Breast epithelium (tissue), 4 donors: ENCODE measurements around the gene CIRBP. TPM values are rescaled to one million over a fixed set of nuclear protein-coding genes. Genes with fewer than 3 reads are reported as not detected.
"Not testable (repeated sequence)": the region's sequence is repeated elsewhere in the genome, so short reads cannot be mapped to it uniquely, and the experiment has no call there.

Experiments
- DNase-seq, 2 donors: peaks; one replicate each; pipeline ENCODE4 v3.0.0-alpha.2; 2019; ENCODE audit warnings: low spot score in 2 of 2
- H3K27ac ChIP-seq, 2 donors: fragments of 200-600 bp; sonication (generic) in 1 of 2; one replicate each; pipeline ENCODE4 v1.5.1; 2016 to 2019; ENCODE audit warnings: mild to moderate bottlenecking in 1 of 2
- H3K27me3 ChIP-seq, 2 donors: fragments of 200-600 bp; sonication (generic) in 1 of 2; one replicate each; pipeline versions ENCODE4 v1.5.1 to v1.6.0; 2017 to 2019; ENCODE audit warnings: control low read depth in 1 of 2, mild to moderate bottlenecking in 1 of 2
- H3K36me3 ChIP-seq: fragments of 200-600 bp; one replicate; pipeline ENCODE4 v1.5.1; 2019
- H3K4me1 ChIP-seq, 2 donors: fragments of 200-600 bp; sonication (generic); one replicate each; pipeline ENCODE4 v1.5.1; 2016 to 2019; ENCODE audit warnings: control low read depth in 1 of 2
- H3K4me3 ChIP-seq, 3 donors: fragments of 200-600 bp; sonication (generic); 1 replicate in 2 of 3; 2 replicates in 1 of 3; pipeline ENCODE4 v1.5.1; 2016 to 2019; ENCODE audit warnings: mild to moderate bottlenecking in 3 of 3, moderate library complexity in 2 of 3
- H3K9me3 ChIP-seq, 2 donors: fragments of 200-600 bp; sonication (generic) in 1 of 2; one replicate each; pipeline ENCODE4 v1.5.1; 2016 to 2019; ENCODE audit warnings: control low read depth in 1 of 2
- POLR2A ChIP-seq: fragments of 450-650 bp; IDR thresholded peaks from one replicate; pipeline ENCODE4 v1.6.1; 2016; ENCODE audit warnings: antibody characterized with exemption, mild to moderate bottlenecking, moderate library complexity
- POLR2AphosphoS5 ChIP-seq, 3 donors: sonication (generic); formaldehyde crosslinking; IDR thresholded peaks; one replicate each; pipeline ENCODE4 v1.6.1; 2017; ENCODE audit warnings: antibody characterized with exemption in 3 of 3
- intact Hi-C: fragments of 100-400 bp; cut with DNase I; formaldehyde crosslinking; loops from one replicate; pipeline ENCODE4 v1.15.1; 2023; ENCODE audit warnings: low total_unique reads
- total RNA-seq, 3 donors: library from RNA; depleted of rRNA; stranded (reverse); fragments of >200 nt; gene quantifications; one replicate each; pipeline ENCODE4 v1.1.0, GENCODE V29; 2016
- TF ChIP-seq, protein P1 (sequence below), 3 donors: fragments of 450-650 bp; IDR thresholded peaks; one replicate each; pipeline ENCODE4 v1.5.1; 2016 to 2017; ENCODE audit warnings: antibody characterized with exemption in 3 of 3, mild to moderate bottlenecking in 3 of 3, moderate library complexity in 3 of 3

CIRBP gene
- total RNA-seq, 3 donors from 2014 or later: 458 to 758 (median 656) TPM

DNA sequence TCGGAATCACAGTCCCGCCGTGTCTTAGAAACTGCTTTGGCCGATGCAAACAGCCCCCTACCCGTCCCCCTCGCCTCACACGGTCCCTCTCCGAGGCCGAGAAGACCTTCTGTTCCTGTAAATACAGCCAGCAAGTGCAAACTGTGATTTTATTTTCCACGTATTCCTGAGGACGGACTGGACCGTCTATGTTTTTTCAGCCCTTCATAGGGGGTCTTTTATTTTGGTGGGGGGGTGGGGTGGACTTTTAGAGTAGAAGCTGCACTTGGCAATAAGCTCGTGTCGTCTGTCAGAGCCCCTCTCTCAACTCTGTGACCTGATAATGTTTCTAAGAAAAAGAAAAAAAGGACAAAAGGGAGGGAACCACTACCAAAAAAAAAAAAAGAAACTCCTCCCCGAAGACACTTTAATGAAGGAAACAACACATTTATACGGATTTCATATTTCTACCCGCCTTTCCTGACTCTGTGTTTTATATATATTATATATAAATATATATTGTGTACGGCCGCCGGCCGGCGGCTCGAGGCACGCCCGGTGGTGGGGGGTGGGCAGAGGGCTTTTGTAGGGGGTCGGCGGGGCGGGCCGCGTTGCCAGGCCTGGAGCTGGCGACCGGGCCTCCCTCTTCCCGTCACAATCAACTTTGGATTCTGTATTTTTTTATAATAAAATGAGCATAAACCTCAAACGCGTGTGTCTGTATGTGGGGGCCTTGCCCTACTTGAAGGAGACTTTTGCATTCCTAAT is 31.8 kb downstream of the CIRBP start:
- no peak overlapping the region for H3K4me3 ChIP-seq
- no peak for DNase-seq
- no peak overlapping the region for H3K27ac ChIP-seq
- TF ChIP-seq, protein P1, sequence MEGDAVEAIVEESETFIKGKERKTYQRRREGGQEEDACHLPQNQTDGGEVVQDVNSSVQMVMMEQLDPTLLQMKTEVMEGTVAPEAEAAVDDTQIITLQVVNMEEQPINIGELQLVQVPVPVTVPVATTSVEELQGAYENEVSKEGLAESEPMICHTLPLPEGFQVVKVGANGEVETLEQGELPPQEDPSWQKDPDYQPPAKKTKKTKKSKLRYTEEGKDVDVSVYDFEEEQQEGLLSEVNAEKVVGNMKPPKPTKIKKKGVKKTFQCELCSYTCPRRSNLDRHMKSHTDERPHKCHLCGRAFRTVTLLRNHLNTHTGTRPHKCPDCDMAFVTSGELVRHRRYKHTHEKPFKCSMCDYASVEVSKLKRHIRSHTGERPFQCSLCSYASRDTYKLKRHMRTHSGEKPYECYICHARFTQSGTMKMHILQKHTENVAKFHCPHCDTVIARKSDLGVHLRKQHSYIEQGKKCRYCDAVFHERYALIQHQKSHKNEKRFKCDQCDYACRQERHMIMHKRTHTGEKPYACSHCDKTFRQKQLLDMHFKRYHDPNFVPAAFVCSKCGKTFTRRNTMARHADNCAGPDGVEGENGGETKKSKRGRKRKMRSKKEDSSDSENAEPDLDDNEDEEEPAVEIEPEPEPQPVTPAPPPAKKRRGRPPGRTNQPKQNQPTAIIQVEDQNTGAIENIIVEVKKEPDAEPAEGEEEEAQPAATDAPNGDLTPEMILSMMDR (IDR thresholded peaks at IDR 0.05): no peak
- TF ChIP-seq POLR2AphosphoS5 (IDR thresholded peaks at IDR 0.05) (no peak), POLR2A (no peak)
- intact Hi-C loops: no loop called here
- H3K27me3 ChIP-seq: peaks cover 5 to 12% of the 10 kb centered on the region in 2 donors
- H3K9me3 ChIP-seq: no peaks in the 10 kb centered on the region
- no peaks in the 10 kb centered on the region for H3K36me3 ChIP-seq
- H3K4me1 ChIP-seq: no peaks in the 10 kb centered on the region

DNA sequence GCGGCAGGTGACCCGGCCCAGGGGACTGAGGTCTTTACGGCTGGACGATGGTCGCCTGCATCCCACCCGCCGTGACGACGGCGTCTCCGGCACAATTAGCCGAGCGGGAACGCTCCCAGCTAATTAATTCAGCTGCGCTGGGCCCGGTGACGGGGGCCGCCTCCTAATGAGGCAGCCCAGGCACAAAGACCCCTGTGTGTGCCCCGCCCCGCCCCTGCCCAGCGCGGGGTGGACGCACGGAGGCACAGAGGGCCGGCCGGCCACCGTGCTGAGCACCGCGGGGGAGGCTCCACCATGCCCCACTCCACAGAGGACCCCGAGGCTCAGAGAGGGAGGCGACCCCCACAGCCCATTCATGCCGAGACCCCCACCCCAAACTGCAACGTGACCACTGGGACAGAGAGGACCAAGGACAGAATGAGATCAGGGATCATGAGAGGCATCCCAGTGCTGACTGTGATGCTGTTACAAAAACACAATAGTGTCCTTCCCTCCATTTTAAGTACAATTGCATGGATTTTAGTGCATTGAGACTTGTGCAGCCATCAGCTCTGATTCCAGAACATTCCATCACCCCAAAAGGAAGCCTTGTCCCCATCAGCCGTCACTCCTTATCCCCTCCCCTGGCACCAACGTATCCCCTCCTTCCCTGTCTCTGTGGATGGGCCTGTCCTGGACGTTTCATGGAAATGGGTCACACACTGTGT is 33.6 kb downstream of the CIRBP start:
- H3K4me1 ChIP-seq: no peaks in the 10 kb centered on the region
- intact Hi-C loops: no loop called here
- no peaks in the 10 kb centered on the region for H3K36me3 ChIP-seq
- H3K9me3 ChIP-seq: no peaks in the 10 kb centered on the region
- no peak overlapping the region for H3K4me3 ChIP-seq
- no peak for DNase-seq
- TF ChIP-seq, protein P1 (IDR thresholded peaks at IDR 0.05): no peak
- TF ChIP-seq POLR2A (no peak), POLR2AphosphoS5 (IDR thresholded peaks at IDR 0.05) (no peak)
- H3K27ac ChIP-seq: no peak overlapping the region
- H3K27me3 ChIP-seq: peaks cover 0 to 6% of the 10 kb centered on the region in 2 donors

DNA sequence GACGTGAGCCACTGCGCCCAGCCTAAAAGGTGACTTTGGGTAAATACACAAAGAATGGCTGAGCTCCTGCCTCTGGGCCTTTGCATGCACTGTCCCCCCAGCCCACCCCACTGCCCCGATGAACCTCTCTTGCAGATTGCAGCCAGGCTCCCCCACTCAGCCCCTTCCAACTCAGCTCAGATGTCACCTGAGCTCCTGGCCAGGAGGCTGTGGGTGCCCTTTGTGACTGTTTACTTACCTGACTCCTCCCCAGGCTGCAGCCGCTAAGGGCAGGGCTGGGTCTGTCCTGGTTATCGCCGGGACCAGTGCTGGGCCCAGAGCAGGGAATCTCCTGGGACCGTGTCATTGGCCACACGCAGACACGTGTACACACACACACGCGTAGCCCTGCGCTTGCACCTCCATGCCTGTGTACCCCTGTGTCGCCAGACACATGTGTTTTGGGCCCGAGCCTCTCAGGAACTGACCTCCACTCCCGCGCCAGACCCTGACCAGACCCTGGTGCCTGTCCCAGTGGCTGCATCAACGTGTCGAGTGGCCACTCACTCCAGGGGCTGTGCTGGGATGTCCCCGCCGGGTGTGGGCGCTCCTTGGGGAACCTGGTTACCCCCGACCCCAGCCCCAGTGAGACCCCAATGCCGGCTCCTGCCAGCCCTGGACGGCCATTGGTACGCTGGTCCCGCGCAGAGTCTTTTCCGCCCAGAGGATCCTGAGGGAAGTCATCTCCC is 35.2 kb downstream of the CIRBP start:
- Histone ChIP-seq H3K27me3 (peaks cover 0 to 9% of the 10 kb centered on the region in 2 donors), H3K36me3 (no peaks in the 10 kb centered on the region), H3K27ac (no peak overlapping the region), H3K4me1 (no peaks in the 10 kb centered on the region), H3K4me3 (no peak overlapping the region), H3K9me3 (no peaks in the 10 kb centered on the region)
- intact Hi-C loops: no loop called here
- DNase-seq: no peak
- TF ChIP-seq POLR2A (no peak), POLR2AphosphoS5 (IDR thresholded peaks at IDR 0.05) (no peak)
- TF ChIP-seq, protein P1 (IDR thresholded peaks at IDR 0.05): no peak

DNA sequence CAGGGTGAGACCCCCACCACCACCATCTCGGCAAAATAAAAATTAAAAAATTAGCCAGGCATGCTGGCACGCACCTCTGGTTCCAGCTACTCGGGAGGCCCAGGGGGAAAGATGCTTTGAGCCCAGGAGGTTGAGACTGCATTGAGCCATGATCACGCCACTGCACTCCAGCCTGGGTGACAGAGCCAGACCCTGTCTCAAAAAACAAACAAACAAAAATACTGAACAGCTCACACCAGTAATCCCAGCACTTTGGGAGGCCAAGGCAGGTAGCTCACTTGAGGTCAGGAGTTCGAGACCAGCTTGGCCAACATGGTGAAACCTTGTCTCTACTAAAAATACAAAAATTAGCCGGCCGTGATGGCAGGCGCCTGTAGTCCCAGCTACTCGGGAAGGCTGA is 36.2 kb downstream of the CIRBP start:
- H3K4me1 ChIP-seq, H3K27ac ChIP-seq, DNase-seq, intact Hi-C loops, H3K4me3 ChIP-seq, H3K9me3 ChIP-seq, H3K36me3 ChIP-seq: not testable (repeated sequence)
- peaks cover 0 to 12% of the 10 kb centered on the region in 2 donors for H3K27me3 ChIP-seq

DNA sequence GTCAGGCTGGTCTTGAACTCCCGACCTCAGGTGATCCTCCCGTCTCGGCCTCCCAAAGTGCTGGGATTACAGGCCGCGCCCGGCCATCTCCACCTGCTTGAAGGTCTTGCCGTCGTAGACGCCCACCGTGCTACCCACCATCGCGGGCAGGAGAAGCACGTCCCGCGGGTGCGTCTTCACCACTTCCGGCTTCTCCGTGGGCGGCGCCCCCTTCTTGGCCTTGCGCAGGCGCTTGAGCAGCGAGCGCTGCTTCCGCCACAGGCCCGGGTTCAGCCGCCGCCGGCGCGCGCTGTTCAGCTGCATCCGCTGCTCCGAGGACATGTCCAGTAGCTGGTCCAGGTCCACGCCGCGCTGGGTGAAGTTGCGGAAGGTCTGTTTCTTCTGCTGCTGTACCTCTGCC is 38.2 kb downstream of the CIRBP start:
- H3K4me1 ChIP-seq: no peaks in the 10 kb centered on the region
- TF ChIP-seq, protein P1 (IDR thresholded peaks at IDR 0.05): no peak
- TF ChIP-seq POLR2AphosphoS5 (IDR thresholded peaks at IDR 0.05): no peak
- TF ChIP-seq POLR2A: no peak
- DNase-seq: no peak
- no peaks in the 10 kb centered on the region for H3K9me3 ChIP-seq
- H3K27me3 ChIP-seq: peaks cover 0 to 26% of the 10 kb centered on the region in 2 donors
- no peak overlapping the region for H3K4me3 ChIP-seq
- H3K36me3 ChIP-seq: no peaks in the 10 kb centered on the region
- no peak overlapping the region for H3K27ac ChIP-seq
- intact Hi-C loops: no loop called here
